ENCODE results near the gene AQP10. TPM values are rescaled to one million over a fixed set of nuclear protein-coding genes. Genes with fewer than 3 reads are reported as not detected.

The AQP10 gene
- total RNA-seq, 1 donor from 2014 or later: not detected

Other genes with a start within 250 kb of the AQP10 start
- 0.13 TPM in 1 of 2 replicates, not detected in the other for gene NUP210L, start 166.0 kb upstream of the AQP10 start, total RNA-seq
- 819 and 978 TPM in 2 replicates for gene TPM3, start 129.0 kb upstream of the AQP10 start, total RNA-seq
- gene CFAP141, start 114.8 kb upstream of the AQP10 start, total RNA-seq: not detected in 2 replicates
- 96.7 and 97.1 TPM in 2 replicates for gene UBAP2L, start 100.1 kb upstream of the AQP10 start, total RNA-seq
- 91.7 and 115 TPM in 2 replicates for gene HAX1, start 48.5 kb upstream of the AQP10 start, total RNA-seq
- 44.0 and 46.9 TPM in 2 replicates for gene ATP8B2, start 4.4 kb downstream of the AQP10 start, total RNA-seq
- gene IL6R, start 84.2 kb downstream of the AQP10 start, total RNA-seq: 1.6 and 5.4 TPM in 2 replicates
- not detected in 2 replicates for gene TDRD10, start 181.1 kb downstream of the AQP10 start, total RNA-seq
- gene SHE, start 181.3 kb downstream of the AQP10 start, total RNA-seq: not detected in 2 replicates
- 35.7 and 37.0 TPM in 2 replicates for gene UBE2Q1, start 237.6 kb downstream of the AQP10 start, total RNA-seq
- 0.11 and 0.16 TPM in 2 replicates for gene CHRNB2, start 246.7 kb downstream of the AQP10 start, total RNA-seq

Data from myocyte (in vitro differentiated cells).